Tibial nerve (tissue), 4 donors: ENCODE results near the gene TUBA3C. TPM values are rescaled to one million over a fixed set of nuclear protein-coding genes. Genes with fewer than 3 reads are reported as not detected.
"Not testable (repeated sequence)": the region's sequence is repeated elsewhere in the genome, so short reads cannot be mapped to it uniquely, and the experiment has no call there.

ENCODE experiments used
- DNase-seq, 2 donors: peaks; one replicate each; pipeline ENCODE4 v3.0.0-alpha.2; 2019; ENCODE audit warnings: low spot score in 2 of 2
- H3K27ac ChIP-seq, 4 donors: fragments of 200-600 bp; sonication (generic) in 3 of 4; one replicate each; pipeline ENCODE4 v1.5.1; 2017 to 2019; ENCODE audit warnings: mild to moderate bottlenecking in 1 of 4
- H3K27me3 ChIP-seq, 2 donors: fragments of 200-600 bp; sonication (generic) in 1 of 2; one replicate each; pipeline versions ENCODE4 v1.5.1 to v1.6.0; 2017 to 2019
- H3K36me3 ChIP-seq, 3 donors: fragments of 200-600 bp; sonication (generic); one replicate each; pipeline ENCODE4 v1.5.1; 2018 to 2019
- H3K4me1 ChIP-seq, 4 donors: fragments of 200-600 bp; sonication (generic) in 3 of 4; one replicate each; pipeline ENCODE4 v1.5.1; 2017 to 2019
- H3K4me3 ChIP-seq, 4 donors: fragments of 200-600 bp; sonication (generic) in 3 of 4; one replicate each; pipeline ENCODE4 v1.5.1; 2017 to 2019; ENCODE audit warnings: mild to moderate bottlenecking in 1 of 4, moderate library complexity in 1 of 4
- H3K9me3 ChIP-seq, 4 donors: fragments of 200-600 bp; sonication (generic) in 3 of 4; one replicate each; pipeline ENCODE4 v1.5.1; 2017 to 2019
- EP300 ChIP-seq, 2 donors: sonication (generic); formaldehyde crosslinking; IDR thresholded peaks; one replicate each; pipeline ENCODE4 v1.6.1; 2017; ENCODE audit warnings: antibody characterized with exemption in 2 of 2, mild to moderate bottlenecking in 1 of 2
- POLR2A ChIP-seq, 2 donors: fragments of 450-650 bp; IDR thresholded peaks; one replicate each; pipeline ENCODE4 v1.6.1; 2017; ENCODE audit warnings: antibody characterized with exemption in 2 of 2, mild to moderate bottlenecking in 2 of 2, moderate library complexity in 2 of 2
- WGBS, 2 donors: methylation state at CpG; one replicate each; pipeline ENCODE4 v1.1.5; 2018; 5-methylcytosine and 5-hydroxymethylcytosine counted together
- total RNA-seq, 4 donors: library from RNA; depleted of rRNA; stranded (reverse); fragments of >200 nt; gene quantifications; one replicate each; pipeline ENCODE4 v1.1.0, GENCODE V29; 2016
- TF ChIP-seq, protein P1 (sequence below), 5 experiments: fragments of 200-600 bp in 3 of 5; fragments of 450-650 bp in 2 of 5; sonication (generic) in 3 of 5; IDR thresholded peaks; one replicate each; pipeline ENCODE4 v1.5.1; 2016 to 2019; ENCODE audit warnings: antibody characterized with exemption in 5 of 5, mild to moderate bottlenecking in 3 of 5, moderate library complexity in 2 of 5

Gene TUBA3C
- total RNA-seq = not detected

DNA sequence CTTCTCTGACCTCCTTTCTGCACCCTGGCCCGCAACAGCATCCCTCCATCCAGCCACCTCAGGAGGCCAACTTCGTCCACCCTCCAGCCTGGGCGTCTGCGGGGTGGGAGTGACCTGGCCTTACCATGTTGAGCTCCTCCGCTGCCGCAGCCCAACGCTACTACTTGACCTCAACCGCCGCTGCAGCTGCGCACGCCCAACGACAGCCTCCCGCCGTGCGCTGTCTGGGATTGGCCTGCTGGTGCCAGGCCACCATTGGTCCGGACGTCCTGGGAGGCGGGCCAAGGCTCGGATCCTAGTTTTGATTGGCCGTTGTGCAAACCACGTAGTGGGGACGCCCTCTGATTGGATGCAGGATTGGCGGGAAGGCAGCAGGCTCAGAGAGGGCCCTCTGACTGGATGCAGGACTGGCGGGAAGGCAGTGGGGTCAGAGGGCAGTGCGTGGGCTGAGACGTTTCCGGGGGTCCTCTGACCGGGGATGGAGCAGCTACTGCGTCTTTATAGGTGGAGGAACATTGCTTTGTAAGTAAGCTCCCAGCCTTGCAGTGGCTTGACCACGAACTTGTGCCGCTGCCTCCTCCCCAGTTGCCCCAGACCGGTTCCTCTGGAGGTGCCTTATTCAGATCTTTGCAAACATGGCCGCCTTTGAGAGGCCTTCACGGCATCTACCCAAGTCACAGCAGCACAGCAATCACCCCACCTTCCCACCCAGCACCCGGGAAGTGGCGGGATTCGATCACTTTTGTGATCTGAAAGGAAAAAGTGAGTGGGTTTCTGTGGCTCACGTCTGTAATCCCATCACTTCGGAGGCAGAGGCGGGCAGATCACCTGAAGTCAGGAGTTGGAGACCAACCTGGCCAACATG, at the start of gene TUBA3C:
TSS of gene TUBA3C (minus strand) at position 204 of the 865 bp plus-strand sequence. CDS start at position 127, 77 bp downstream.
- Histone ChIP-seq H3K36me3 (no peaks in the 10 kb centered on the region), H3K27me3 (no peaks in the 10 kb centered on the region), H3K4me1 (no peaks in the 10 kb centered on the region), H3K27ac (no peak within 1 kb of the TSS), H3K4me3 (no peak within 1 kb of the TSS), H3K9me3 (peaks cover 0 to 31% (median 0%) of the 10 kb centered on the region in 4 donors)
- WGBS, 2 donors = 89 to 92% methylated on average over 37 to 40 of the region's 40 CpGs
- DNase-seq = no peak
- TF ChIP-seq, protein P1, sequence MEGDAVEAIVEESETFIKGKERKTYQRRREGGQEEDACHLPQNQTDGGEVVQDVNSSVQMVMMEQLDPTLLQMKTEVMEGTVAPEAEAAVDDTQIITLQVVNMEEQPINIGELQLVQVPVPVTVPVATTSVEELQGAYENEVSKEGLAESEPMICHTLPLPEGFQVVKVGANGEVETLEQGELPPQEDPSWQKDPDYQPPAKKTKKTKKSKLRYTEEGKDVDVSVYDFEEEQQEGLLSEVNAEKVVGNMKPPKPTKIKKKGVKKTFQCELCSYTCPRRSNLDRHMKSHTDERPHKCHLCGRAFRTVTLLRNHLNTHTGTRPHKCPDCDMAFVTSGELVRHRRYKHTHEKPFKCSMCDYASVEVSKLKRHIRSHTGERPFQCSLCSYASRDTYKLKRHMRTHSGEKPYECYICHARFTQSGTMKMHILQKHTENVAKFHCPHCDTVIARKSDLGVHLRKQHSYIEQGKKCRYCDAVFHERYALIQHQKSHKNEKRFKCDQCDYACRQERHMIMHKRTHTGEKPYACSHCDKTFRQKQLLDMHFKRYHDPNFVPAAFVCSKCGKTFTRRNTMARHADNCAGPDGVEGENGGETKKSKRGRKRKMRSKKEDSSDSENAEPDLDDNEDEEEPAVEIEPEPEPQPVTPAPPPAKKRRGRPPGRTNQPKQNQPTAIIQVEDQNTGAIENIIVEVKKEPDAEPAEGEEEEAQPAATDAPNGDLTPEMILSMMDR (IDR thresholded peaks at IDR 0.05) = no peak
- no peak for TF ChIP-seq EP300 (IDR thresholded peaks at IDR 0.05)

DNA sequence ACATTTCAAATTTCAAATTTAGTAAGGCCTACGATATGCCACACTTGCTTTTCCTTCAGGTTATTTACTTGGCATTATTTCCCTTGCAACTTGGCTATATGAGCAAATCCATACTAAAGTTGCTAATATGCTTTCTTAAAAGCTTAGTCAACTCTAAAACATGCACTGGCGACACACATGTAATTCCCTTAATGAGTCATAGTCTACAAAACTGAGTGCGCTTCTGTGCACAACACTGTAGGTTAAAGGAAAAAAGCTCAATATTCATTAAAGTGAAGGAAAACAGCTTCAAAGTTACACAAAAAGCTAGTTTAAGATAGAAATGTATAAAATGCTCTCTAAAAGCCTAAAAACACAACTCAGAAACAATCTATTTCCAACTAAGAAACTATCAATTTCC, 25.8 kb upstream of the TUBA3C start:
- WGBS, 2 donors = 75 to 81% methylated on average over 3 of the region's 3 CpGs

DNA sequence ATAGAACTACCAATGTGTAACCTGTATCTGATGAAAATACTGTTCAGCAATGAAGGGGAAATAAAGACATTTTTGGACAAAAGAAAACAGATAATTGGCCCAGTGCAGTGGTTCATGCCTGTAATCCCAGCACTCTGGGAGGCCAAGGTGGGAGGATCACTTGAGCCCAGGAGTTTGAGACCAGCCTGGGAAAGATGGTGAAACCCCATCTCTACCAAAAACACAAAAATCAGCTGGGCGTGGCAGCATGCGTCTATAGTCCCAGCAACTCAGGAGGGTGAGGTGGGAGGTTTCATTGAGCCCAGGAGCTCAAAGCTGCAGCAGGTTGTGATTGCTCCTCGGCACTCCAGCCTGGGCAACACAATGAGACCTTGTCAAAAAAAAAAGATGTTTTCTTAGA, 11.0 kb upstream of the TUBA3C start:
- not testable (repeated sequence) for DNase-seq, H3K4me3 ChIP-seq, H3K36me3 ChIP-seq, H3K9me3 ChIP-seq, H3K27me3 ChIP-seq, H3K27ac ChIP-seq, H3K4me1 ChIP-seq
- WGBS, 2 donors = 73 to 82% methylated on average over 3 of the region's 3 CpGs

More for the DNA sequence above, 25.8 kb upstream of the TUBA3C start:
- H3K27me3 ChIP-seq, H3K36me3 ChIP-seq, H3K27ac ChIP-seq, H3K4me1 ChIP-seq, H3K9me3 ChIP-seq, DNase-seq, H3K4me3 ChIP-seq: not testable (repeated sequence)

DNA sequence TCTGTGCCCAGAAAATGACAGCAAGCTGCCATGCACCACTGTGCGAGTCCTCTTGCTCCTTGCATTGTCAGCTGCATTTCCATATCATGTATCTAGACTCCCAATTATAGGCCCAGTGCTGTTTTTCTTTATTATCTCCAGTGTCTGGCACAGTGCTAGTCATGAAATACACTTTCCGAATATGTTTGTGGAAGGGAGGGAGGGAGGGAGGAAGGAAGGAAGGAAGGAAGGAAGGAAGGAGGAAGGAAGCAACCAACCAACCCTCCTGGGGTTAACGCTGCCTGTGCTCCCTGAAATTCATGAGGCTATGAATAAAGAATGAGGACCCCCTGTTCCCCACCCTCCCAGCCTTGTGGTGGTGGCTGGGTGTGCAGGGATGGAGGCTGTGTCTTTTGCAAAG, 8.3 kb upstream of the TUBA3C start:
- H3K27ac ChIP-seq, DNase-seq, H3K27me3 ChIP-seq, H3K9me3 ChIP-seq, H3K36me3 ChIP-seq, H3K4me1 ChIP-seq, H3K4me3 ChIP-seq: not testable (repeated sequence)
- 71 to 85% methylated on average over 3 of the region's 3 CpGs for WGBS, 2 donors

DNA sequence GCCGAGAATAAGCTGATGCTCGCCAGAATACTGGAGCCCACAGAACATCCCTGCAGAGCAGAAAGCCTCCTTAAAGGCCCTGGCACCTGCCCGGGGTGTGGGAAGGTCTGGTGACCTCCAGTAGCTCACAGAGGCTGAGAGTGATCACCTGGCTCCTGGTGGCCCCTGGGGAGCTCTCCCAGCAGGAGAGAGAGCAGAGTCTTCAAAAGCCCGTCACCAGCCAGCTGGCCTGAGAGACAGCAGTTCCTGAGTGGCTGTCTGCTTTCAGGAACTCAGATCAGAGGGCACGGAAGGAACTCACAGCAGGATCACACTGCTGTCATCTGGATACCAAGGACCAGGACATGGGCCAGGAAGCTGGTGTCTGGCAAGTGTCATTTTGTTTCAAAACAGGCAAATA, 7.7 kb upstream of the TUBA3C start:
- not testable (repeated sequence) for H3K36me3 ChIP-seq, H3K9me3 ChIP-seq, H3K27me3 ChIP-seq, H3K4me3 ChIP-seq, H3K4me1 ChIP-seq, H3K27ac ChIP-seq, DNase-seq
- WGBS, 2 donors = 59 to 89% methylated on average over 2 to 3 of the region's 5 CpGs

DNA sequence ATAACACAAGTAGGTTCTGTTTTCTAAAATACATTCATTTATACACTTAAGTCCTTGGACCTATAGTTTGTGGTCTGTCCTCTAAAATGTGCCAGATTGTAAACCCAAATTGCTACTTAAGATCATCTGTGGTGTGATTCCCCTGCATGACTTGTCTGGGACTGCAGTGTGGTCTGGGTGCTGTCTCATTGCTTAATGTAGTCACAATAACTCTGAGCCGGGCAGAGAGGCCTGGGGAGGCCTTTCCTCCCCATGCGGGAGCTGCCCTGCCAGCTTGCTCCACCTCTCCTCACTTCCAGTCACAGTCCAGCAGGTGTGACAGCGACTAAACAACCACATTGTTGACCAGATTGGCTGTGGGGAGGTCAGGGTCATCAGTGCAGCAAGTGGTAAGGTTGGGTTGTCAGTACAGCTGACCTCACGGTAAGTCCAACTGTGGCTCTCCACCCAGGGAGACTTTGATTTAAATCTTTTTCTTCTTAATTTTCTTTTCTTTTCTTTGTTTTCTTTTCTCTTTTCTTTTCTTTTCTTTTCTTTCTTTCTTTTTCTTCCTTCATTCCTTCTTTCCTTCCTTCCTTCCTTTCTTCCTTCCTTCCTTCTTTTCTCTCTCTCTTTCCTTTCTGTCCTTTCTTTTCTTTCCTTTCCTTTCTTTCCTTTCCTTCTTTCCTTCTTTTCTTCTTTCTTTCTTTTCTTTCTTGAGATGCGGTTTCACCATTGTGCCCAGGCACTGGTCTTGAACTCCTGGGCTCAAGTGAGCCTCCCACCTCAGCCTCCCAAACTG, 4.4 kb upstream of the TUBA3C start:
- H3K27ac ChIP-seq = no peak overlapping the region
- H3K36me3 ChIP-seq = no peaks in the 10 kb centered on the region
- TF ChIP-seq POLR2A (IDR thresholded peaks at IDR 0.05) (no peak), EP300 (IDR thresholded peaks at IDR 0.05) (no peak)
- TF ChIP-seq, protein P1 (IDR thresholded peaks at IDR 0.05) = no peak
- DNase-seq = no peak
- 68 to 70% methylated on average over 5 of the region's 5 CpGs for WGBS, 2 donors
- no peaks in the 10 kb centered on the region for H3K27me3 ChIP-seq
- no peaks in the 10 kb centered on the region for H3K4me1 ChIP-seq
- no peak overlapping the region for H3K4me3 ChIP-seq
- peaks cover 0 to 12% (median 0%) of the 10 kb centered on the region in 4 donors for H3K9me3 ChIP-seq
